C4-2B (cell line): ENCODE results near the gene PDE1A.

Source experiments
- CTCF ChIP-seq: fragments of 450-650 bp; conservative IDR thresholded peaks from 2 replicates; pipeline ENCODE4 v1.5.1; 2017; ENCODE audit warnings: mild to moderate bottlenecking
- ZFX ChIP-seq: fragments of 450-650 bp; IDR thresholded peaks from 2 replicates; pipeline ENCODE4 v1.6.1; 2017

GRCh38 chr2:182116774-182117173 lies 310.1 kb downstream of the PDE1A start:
- no peak for TF ChIP-seq CTCF
- TF ChIP-seq ZFX: no peak
